ENCODE data around the gene DCTN4. TPM values are rescaled to one million over a fixed set of nuclear protein-coding genes. Genes with fewer than 3 reads are reported as not detected.

DCTN4 gene
- polyA plus RNA-seq, 3 donors from 2014 or later: 8.0 to 10.6 (median 9.4) TPM

GRCh38 chr5:150662731-150663516 lies 95.9 kb downstream of the DCTN4 start:
- Mint-ChIP-seq H3K27ac (no peak overlapping the region), H3K36me3 (no peaks in the 10 kb centered on the region), H3K27me3 (ENCODE audit: low read depth in 3 of 3) (peaks cover 0 to 4% (median 3%) of the 10 kb centered on the region in 3 donors), H3K9me3 (no peaks in the 10 kb centered on the region), H3K4me1 (no peaks in the 10 kb centered on the region), H3K4me3 (no peak overlapping the region)
- DNase-seq: no peak

DNA sequence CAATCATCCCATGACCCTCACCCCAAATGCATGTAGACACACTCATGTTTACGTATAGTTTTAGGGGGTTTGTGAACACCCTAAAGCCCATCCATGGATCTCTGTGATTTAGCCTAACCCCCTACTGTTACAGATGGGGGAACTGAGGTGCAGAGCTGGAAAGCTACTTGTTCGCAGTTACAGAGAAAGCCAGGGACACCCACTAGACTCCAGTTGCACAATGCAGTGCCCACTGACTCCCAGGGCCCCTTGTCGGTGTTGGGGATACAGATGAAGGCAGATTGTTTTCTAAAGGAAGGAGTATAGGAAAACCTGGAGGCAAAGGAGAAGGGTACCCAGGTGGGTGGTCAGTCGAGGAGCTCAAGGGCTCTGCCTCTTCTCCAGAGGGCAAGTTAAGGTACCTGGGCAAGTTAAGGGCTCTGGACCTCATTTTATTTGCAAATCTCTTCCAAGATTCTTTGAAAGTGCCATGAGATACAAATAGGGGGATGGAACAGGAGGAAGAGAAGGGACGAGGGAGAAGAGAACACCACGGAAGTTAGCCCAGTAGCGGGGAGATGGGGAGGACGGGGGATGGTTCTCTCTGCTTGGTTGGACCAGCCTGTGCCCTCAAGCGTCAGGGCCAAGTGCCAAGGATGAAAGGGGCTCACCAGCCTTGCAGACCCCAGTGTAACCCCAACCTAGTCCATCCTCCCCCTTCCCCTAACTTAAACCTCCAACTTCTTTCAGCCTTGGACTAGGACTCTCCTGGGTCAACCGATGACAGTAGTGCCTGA lies 96.8 kb downstream of the DCTN4 start:
- Mint-ChIP-seq H3K4me1 (peaks cover 0 to 8% of the 10 kb centered on the region in 2 donors), H3K4me3 (no peak overlapping the region), H3K27me3 (ENCODE audit: low read depth in 3 of 3) (peaks cover 4 to 7% (median 4%) of the 10 kb centered on the region in 3 donors), H3K9me3 (no peaks in the 10 kb centered on the region), H3K36me3 (no peaks in the 10 kb centered on the region), H3K27ac (no peak overlapping the region)
- no peak for DNase-seq

DNA sequence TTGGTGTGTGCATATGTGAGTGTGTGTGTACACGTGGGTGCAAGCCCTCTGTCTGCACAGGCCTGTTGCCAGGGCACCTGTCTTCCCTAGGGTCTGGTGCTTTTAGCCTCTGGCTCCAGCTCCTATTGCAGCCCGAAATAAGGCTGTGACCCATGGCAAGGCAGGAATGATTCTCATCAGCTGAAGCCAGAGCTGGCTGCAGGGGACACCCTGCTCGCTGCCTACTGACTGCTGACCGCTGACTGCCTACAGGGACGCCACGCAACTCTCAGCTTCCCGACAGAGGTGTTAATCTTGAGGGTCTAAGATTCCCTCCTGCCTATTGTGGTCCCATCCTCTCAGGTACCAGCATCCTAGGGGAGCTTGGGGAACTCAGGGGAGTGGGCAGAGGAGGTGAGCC lies 97.7 kb downstream of the DCTN4 start, which contains the start of gene MYOZ3:
TSS of gene MYOZ3 (plus strand) at position 166 of the 400 bp plus-strand sequence. CDS start 1,691 bp downstream, outside the sequence.
- Mint-ChIP-seq H3K27me3 (ENCODE audit: low read depth in 3 of 3) (peaks cover 4 to 7% (median 4%) of the 10 kb centered on the region in 3 donors), H3K4me3 (no peak within 1 kb of the TSS), H3K36me3 (no peaks in the 10 kb centered on the region), H3K9me3 (no peaks in the 10 kb centered on the region), H3K27ac (no peak within 1 kb of the TSS), H3K4me1 (peaks cover 1 to 8% of the 10 kb centered on the region in 2 donors)
- DNase-seq: no peak

- no peak overlapping the region for H3K4me3 Mint-ChIP-seq
- no peaks in the 10 kb centered on the region for H3K36me3 Mint-ChIP-seq
- no peak for DNase-seq
- H3K4me1 Mint-ChIP-seq: peaks cover 6 to 11% of the 10 kb centered on the region in 2 donors
- peaks cover 4 to 7% (median 4%) of the 10 kb centered on the region in 3 donors for H3K27me3 Mint-ChIP-seq (ENCODE audit: low read depth in 3 of 3)
- no peak overlapping the region for H3K27ac Mint-ChIP-seq
- no peaks in the 10 kb centered on the region for H3K9me3 Mint-ChIP-seq
Measured at GRCh38 chr5:150660108-150660831, 98.5 kb downstream of the DCTN4 start.

DNA sequence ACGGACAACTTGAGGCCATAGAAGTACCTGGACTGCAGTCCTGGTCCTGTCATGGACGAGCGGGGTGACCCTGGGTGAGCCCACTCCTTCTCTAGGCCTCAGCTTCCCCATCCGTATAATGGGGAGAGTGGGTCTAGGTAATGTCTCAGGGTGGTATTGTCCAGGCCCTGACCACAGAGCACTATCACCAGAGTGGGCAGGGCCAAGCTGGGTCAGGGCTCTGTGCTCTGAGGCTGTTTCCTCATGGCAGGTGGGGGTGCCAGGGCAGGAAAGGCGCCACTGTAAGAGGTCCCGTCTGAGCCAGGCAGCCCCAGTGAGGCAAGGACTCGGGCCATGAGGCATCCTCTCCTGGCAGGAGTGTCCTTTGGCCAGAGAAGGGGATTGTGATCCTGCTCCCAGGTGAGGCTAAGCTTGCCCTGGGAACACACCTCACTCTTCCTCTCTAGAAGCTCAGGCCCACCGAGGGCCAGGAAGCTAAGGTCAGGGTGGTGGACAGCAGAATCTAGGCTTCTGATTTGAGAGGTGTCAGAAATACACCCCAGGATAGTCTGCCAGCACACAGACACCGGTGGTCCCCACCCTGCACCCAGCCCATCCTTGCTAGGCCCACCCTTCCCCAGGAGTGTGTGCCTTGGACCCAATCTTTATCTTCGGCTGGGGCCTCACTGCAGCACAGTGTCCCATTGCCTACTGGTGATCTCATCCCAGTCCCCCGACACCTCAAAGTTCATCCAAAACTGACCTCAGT lies 99.3 kb downstream of the DCTN4 start:
- Mint-ChIP-seq H3K9me3 (no peaks in the 10 kb centered on the region), H3K36me3 (no peaks in the 10 kb centered on the region), H3K27ac (peak overlapping the region in 1 of 6 donors; percentile 43)

DNA sequence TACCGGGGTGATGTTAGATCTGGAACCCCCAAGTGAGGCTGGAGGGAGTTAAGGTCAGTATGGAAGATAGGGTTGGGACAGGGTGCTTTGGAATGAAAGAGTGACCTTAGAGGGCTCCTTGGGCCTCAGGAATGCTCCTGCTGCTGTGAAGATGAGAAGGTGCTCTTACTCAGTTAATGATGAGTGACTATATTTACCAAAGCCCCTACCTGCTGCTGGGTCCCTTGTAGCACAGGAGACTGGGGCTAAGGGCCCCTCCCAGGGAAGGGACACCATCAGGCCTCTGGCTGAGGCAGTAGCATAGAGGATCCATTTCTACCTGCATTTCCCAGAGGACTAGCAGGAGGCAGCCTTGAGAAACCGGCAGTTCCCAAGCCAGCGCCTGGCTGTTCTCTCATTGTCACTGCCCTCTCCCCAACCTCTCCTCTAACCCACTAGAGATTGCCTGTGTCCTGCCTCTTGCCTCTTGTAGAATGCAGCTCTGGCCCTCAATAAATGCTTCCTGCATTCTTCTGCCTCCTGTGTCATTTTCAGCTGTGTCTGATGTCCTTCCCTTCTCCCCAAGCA lies 100.0 kb downstream of the DCTN4 start:
- H3K4me1 Mint-ChIP-seq: peaks cover 6 to 14% of the 10 kb centered on the region in 2 donors
- no peaks in the 10 kb centered on the region for H3K36me3 Mint-ChIP-seq
- H3K27me3 Mint-ChIP-seq (ENCODE audit: low read depth in 3 of 3): peaks cover 2 to 5% (median 4%) of the 10 kb centered on the region in 3 donors
- peak overlapping the region in 1 of 6 donors; percentile 51 for H3K27ac Mint-ChIP-seq
- no peaks in the 10 kb centered on the region for H3K9me3 Mint-ChIP-seq
- H3K4me3 Mint-ChIP-seq: peak overlapping the region in 2 of 5 donors; percentile 1 to 26
- DNase-seq: no peak

More for the DNA sequence above, 99.3 kb downstream of the DCTN4 start:
- no peak for DNase-seq
- peaks cover 2 to 5% (median 4%) of the 10 kb centered on the region in 3 donors for H3K27me3 Mint-ChIP-seq (ENCODE audit: low read depth in 3 of 3)
- peaks cover 6 to 11% of the 10 kb centered on the region in 2 donors for H3K4me1 Mint-ChIP-seq
- H3K4me3 Mint-ChIP-seq: no peak overlapping the region

Other genes starting within 250 kb of the DCTN4 start
- gene SYNPO, start 118.4 kb downstream of the DCTN4 start, polyA plus RNA-seq: not detected
- gene MYOZ3, start 97.8 kb downstream of the DCTN4 start, polyA plus RNA-seq: not detected
- 10 to 100 TPM; 52.9 to 73.3 (median 62.9) TPM for gene RBM22, start 58.0 kb downstream of the DCTN4 start, polyA plus RNA-seq
- gene SMIM3, start 19.7 kb upstream of the DCTN4 start, polyA plus RNA-seq: 10 to 100 TPM; 20.1 to 32.6 (median 21.7) TPM
- gene IRGM, start 87.5 kb upstream of the DCTN4 start, polyA plus RNA-seq: 1 to 10 TPM; 2.4 to 5.9 (median 4.0) TPM
- 1 to 10 TPM in 1 of 3 donors, under 1 TPM in 2; 0.40 to 2.1 (median 0.40) TPM for gene ZNF300, start 146.0 kb upstream of the DCTN4 start, polyA plus RNA-seq

Data from immature natural killer cell (primary cell).